Measurements from ENCODE around the gene SORCS2. TPM values are rescaled to one million over a fixed set of nuclear protein-coding genes. Genes with fewer than 3 reads are reported as not detected.

Gene SORCS2
- total RNA-seq, 4 donors from 2014 or later: 0.07 to 1.2 (median 0.11) TPM

- H3K4me1 ChIP-seq: no peaks in the 10 kb centered on the region
- H3K27me3 ChIP-seq: peaks cover 2 to 13% (median 4%) of the 10 kb centered on the region in 3 donors
- intact Hi-C loops (cut with DNase I; ENCODE audit: low total_unique reads) (no loop called here), in situ Hi-C loops (cut with MboI; ENCODE audit: low sequenced_read_pairs in 4 of 4) (no loop called here)
- no peak overlapping the region for H3K4me3 ChIP-seq
- no peak for TF ChIP-seq CTCF (IDR thresholded peaks at IDR 0.05 in 4 of 5, conservative IDR thresholded peaks at IDR 0.05 in 1 of 5)
- TF ChIP-seq POLR2A (IDR thresholded peaks at IDR 0.05): no peak
- H3K27ac ChIP-seq: no peak overlapping the region
- H3K9me3 ChIP-seq: no peaks in the 10 kb centered on the region
- DNase-seq (no peak), ATAC-seq (no peak)
- no peaks in the 10 kb centered on the region for H3K36me3 ChIP-seq
Measured at GRCh38 chr4:7309636-7310390, 117.5 kb downstream of the SORCS2 start.

- ATAC-seq: no peak
Measured at GRCh38 chr4:7310451-7310850, 118.1 kb downstream of the SORCS2 start.

DNA sequence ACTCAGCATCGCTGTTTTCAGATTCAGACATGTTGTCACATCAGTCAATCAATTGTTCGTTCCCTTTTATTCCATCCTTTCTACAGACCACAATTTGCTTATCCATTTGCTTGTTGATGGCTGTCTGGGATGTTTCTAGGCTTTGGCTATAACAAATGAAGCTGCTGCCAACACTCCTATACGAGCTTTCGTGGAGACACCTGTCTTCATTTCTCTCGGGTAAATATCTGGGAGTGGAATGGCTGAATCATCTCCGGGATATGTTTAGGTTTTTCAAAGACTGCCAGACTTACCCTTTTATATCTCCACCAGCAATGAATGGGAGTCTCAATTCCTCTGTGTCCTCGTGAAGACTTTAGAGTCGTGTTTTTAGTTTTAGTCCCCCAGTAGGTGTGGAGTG, 118.9 kb downstream of the SORCS2 start:
- no peak for DNase-seq
- Histone ChIP-seq H3K9me3 (no peaks in the 10 kb centered on the region), H3K4me3 (no peak overlapping the region), H3K27me3 (peaks cover 0 to 9% (median 2%) of the 10 kb centered on the region in 3 donors), H3K36me3 (no peaks in the 10 kb centered on the region), H3K27ac (no peak overlapping the region), H3K4me1 (no peaks in the 10 kb centered on the region)
- in situ Hi-C loops (cut with MboI; ENCODE audit: low sequenced_read_pairs in 4 of 4): no loop called here
- intact Hi-C loops (cut with DNase I; ENCODE audit: low total_unique reads): no loop called here
- TF ChIP-seq CTCF (IDR thresholded peaks at IDR 0.05 in 4 of 5, conservative IDR thresholded peaks at IDR 0.05 in 1 of 5): no peak
- no peak for TF ChIP-seq POLR2A (IDR thresholded peaks at IDR 0.05)
- ATAC-seq: no peak

More at GRCh38 chr4:7310451-7310850, 118.1 kb downstream of the SORCS2 start:
- H3K4me1 ChIP-seq: no peaks in the 10 kb centered on the region
- TF ChIP-seq CTCF (IDR thresholded peaks at IDR 0.05 in 4 of 5, conservative IDR thresholded peaks at IDR 0.05 in 1 of 5): no peak
- TF ChIP-seq POLR2A (IDR thresholded peaks at IDR 0.05): no peak
- in situ Hi-C loops (cut with MboI; ENCODE audit: low sequenced_read_pairs in 4 of 4): no loop called here
- intact Hi-C loops (cut with DNase I; ENCODE audit: low total_unique reads): no loop called here
- peaks cover 2 to 11% (median 4%) of the 10 kb centered on the region in 3 donors for H3K27me3 ChIP-seq
- no peak overlapping the region for H3K4me3 ChIP-seq
- H3K9me3 ChIP-seq: no peaks in the 10 kb centered on the region
- no peaks in the 10 kb centered on the region for H3K36me3 ChIP-seq
- no peak for DNase-seq
- H3K27ac ChIP-seq: no peak overlapping the region

- no peaks in the 10 kb centered on the region for H3K9me3 ChIP-seq
- H3K4me1 ChIP-seq: no peaks in the 10 kb centered on the region
- intact Hi-C loops (cut with DNase I; ENCODE audit: low total_unique reads): no loop called here
- no peaks in the 10 kb centered on the region for H3K36me3 ChIP-seq
- no peaks in the 10 kb centered on the region for H3K27me3 ChIP-seq
- in situ Hi-C loops (cut with MboI; ENCODE audit: low sequenced_read_pairs in 4 of 4): no loop called here
- no peak for TF ChIP-seq CTCF (IDR thresholded peaks at IDR 0.05 in 4 of 5, conservative IDR thresholded peaks at IDR 0.05 in 1 of 5)
- TF ChIP-seq POLR2A (IDR thresholded peaks at IDR 0.05): no peak
- ATAC-seq (no peak), DNase-seq (no peak)
- H3K27ac ChIP-seq: no peak overlapping the region
- H3K4me3 ChIP-seq: no peak overlapping the region
Measured at GRCh38 chr4:7312691-7313090, 120.4 kb downstream of the SORCS2 start.

All from gastrocnemius medialis (tissue), 4 donors.